Kidney tubule cell (primary cell): ENCODE measurements around the gene ALMS1.
"Not testable (repeated sequence)": the region's sequence is repeated elsewhere in the genome, so short reads cannot be mapped to it uniquely, and the experiment has no call there.

Experiments
- DNase-seq: peaks from one replicate; pipeline ENCODE4 v3.0.0-alpha.2; 2018; ENCODE audit warnings: low spot score

Gene ALMS1

DNA sequence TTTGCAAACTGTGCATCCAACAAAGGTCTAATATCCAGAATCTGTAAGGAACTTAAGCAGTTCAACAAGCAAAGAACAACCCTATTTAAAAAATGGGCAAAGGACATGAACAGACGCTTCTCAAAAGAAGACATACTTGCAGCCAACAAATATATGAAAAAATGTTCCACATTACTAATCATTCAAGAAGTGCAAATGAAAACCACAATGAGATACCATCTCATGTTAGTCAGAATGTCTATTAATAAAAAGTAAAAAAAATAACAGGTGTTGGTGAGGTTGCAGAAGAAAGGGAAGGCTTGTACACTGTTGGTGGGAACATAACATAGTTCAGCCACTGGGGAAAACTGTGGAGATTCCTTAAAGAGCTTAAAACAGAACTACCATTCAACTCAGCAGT lies 130.4 kb downstream of the ALMS1 start:
- DNase-seq: peak; percentile 39

DNA sequence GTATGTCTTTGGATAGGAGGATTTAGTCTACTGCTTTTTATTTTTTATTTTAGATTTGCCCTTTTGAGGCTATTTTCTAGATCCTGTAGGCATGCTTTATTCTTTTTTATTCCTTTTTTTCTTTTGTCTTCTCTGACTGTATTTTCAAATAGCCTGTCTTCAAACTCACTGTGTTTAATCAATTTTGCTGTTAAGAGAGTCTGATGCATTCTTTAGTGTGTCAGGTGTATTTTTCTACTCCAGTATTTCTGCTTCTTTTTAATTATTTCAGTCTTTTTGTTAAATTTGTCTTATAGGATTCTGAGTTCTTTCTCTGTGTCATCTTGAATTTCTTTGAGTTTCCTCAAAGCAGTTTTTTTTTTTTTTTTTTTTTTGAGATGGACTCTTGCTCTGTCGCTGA lies 143.1 kb downstream of the ALMS1 start:
- no peak for DNase-seq

DNA sequence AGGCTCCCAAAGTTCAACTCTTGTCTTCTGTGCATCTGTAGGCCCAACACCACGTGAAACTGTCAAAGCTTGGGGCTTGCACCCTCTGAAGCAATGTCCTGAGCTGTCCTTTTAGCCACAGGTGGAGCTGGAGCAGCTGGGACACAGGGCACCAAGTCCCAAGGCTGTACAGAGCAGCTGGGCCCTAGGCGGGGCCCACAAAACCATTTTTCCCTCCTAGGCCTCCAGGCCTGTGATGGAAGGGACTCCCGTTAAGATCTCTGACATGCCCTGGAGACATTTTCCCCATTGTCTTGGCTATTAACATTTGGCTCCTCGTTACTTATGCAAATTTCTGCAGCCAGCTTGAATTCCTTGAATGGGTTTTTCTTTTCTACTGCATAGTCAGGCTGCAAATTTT lies 145.1 kb downstream of the ALMS1 start:
- not testable (repeated sequence) for DNase-seq

DNA sequence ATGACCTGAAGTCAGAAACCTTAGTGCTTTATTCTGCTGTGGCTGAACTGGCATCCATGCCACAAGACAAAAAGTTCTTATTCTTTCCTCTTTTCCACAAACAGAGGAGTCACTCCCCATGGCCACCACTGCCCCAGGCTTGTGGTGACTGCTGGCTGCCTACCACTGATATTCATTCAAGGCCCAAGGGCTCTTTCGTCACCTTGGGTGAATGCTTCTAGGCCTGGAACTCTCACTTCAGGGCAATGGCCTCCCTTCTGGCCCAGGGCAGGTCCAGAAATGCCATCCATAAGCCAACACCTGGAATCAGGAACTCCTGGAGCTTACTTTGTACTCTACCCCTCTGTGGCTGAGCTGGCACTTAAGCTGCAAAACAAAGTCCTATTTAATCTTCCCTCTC lies 146.7 kb downstream of the ALMS1 start:
- DNase-seq: no peak

DNA sequence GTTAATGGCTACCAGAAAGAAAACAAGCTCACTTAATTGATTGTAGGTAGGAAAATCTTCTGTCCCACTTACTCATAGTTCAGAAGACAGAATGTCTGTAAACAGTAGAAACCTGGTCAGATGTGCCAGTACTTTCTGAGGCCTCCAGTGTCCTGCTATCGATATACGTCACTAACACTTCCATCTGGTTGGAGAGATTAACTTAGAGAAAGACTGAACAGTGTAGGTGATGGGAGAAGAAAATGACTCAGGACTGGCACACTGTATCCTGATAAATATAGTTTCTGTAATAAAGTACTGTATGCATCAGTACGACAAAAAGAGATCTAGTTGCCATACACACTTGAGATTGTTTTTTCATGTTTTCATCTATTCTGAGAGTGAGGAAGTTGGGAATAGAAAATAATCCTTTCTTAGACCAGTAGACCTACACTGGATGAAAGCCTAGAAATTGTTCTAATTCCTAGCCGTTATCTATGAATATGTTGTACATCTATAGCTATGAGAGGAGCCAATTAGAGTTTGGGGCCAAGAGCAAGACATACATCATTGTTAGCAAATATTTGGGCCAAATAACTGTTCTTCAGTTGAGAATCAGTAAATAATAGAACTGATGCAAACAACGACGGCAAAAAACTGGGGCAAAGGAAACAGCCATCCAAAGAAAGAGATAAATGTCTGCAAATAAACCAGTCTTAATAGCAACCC lies 150.7 kb downstream of the ALMS1 start:
- no peak for DNase-seq

DNA sequence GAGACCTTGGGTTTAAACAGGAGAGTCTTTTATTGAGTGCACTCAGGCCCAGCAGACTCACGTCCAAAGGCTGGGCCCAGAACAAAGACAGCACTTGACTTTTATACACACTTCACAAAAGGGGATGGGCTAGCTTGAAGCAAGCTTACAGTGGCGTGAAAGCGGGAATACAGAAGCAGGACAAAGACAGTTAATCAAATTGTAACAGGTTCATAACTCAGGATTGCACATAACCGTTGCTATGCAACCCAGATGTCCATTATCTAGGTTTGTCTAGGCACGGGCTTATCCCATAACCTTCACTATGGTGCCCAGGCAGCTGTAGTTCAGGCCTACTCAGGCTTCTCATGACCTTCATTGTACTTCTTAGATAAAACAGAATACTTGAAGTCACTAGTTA lies 175.2 kb downstream of the ALMS1 start:
- DNase-seq: not testable (repeated sequence)

DNA sequence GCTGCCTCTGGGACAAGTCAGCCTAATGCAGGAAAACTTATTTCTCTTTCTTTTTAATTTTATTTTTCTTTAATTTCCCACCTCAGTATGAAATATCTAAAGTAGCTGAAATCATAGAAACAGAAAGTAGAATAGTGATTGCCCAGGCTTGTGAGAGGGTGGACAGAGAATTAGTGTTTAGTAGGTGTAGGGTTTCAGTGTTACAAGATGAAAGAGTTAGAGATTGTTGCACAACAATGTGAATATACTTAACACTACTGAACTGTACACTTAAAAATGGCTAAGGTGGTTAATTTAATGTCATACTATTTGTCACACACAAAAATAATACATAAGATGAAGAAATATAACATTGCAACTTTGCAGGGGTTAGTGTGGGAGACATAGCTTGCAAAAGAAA lies 175.8 kb downstream of the ALMS1 start:
- DNase-seq: no peak

DNA sequence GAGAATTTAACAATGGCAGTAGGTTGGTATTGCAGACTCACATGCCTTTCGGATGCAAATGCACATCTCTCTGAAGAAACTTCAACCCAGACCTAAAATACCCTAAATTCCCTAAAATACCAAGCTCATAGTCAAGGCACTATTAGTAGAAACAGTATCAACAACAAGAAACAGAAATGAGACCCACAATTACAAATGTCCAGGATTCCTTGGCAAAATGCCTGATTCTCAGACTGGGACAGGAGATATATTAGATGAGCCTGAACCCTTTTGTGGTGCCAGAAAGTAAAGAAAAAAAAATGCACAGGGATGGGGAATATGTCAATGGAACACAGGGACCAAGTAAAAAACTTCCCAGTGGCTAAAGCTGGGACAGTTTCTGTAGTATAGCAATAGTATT lies 179.3 kb downstream of the ALMS1 start:
- no peak for DNase-seq

DNA sequence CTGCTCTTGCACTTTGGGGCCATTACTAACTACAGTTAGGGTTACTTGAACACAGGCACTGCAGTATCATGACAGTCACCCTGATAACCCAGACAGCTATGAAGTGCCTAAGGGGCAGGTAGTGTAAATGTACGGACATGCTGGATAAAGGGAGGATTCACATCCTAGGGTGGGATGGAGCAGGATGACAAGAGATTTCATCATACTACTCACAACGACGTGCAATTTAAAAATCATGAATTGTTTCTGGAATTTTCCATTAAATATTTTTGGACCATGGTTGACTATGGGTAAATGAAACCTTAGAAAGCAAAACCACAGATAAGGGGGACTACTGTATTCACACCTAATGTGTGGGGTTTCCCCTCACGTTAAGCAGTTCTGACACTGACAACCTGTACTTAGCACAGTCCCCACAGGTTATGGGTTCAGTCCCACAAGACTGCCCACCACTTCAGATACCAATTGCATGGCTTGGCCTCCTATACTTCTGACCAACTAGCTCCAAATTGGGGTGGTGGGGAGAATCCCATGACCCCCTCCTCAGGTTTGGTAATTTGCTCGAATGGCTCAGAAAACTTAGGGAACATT lies 180.7 kb downstream of the ALMS1 start:
- no peak for DNase-seq

DNA sequence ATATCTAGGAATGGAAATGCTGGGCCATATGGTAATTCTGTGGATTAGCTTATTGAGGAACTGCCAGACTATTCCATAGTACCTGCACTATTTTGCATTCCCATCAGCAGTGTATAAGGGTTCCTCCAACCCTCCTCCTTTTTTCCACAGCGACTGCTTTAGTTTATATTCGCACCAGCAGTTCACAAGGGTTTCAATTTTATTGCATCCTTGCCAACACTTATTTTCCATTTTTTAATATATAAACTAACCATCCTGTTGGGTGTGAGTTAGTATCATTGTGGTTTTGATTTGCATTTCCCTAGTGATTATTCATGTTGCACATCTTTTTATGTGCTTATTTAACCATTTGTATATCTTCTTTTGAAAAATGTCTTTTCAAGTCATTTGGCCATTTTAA lies 189.6 kb downstream of the ALMS1 start:
- DNase-seq: no peak

DNA sequence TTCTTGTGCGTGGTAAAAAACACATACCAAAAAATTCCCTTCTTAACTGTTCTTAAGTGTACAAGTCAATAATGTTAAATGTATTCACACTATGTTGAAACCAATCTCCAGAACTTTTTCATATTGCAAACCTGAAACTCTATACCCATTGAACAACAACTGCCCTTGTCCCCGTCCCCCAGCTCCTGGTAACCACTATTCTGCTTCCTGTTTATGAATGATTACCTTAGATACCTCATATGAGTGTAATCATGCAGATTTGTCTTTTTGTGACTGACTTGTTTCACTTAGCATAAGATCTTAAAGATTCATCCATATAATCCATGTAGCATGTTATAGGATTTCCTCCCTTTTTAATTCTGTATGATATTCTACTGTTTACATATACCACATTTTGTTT lies 196.7 kb downstream of the ALMS1 start:
- no peak for DNase-seq

DNA sequence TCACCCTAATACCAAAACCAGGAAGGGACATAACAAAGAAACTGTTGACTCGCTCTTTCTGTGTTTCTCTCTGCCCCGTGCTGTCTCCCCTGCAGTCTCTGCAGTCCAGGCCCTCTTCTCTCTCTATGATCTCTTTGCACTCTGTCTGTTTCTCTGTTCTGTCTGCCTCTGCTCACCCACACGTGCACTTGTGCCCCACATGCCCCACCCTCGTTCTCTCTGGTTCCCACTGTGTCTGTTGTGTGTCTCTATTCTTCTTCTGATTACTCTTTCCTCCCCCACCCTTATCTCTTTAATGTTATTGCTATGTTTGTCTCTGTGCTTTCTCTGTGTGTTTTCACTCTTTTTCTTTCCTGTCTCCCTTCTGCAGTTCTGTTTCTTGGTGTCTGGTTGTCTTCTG lies 202.5 kb downstream of the ALMS1 start:
- no peak for DNase-seq

DNA sequence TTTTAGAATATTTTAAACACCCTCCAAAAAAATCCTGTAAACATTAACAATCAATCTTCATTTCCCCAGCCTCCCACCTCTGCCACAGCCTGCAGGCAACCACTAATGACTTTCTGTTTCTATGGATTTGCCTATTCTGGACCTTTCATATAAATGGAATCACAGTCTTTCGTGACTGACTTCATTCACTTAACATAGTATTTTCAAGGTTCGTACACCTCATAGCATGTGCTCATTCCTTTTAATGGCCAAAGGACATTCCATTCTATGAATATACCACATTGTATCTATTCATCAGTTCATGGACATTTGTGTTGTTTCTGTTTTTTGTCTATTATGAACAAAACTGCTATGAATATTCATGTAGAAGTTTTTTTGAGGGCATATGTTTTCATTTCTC lies 208.0 kb downstream of the ALMS1 start:
- DNase-seq: peak; percentile 2

DNA sequence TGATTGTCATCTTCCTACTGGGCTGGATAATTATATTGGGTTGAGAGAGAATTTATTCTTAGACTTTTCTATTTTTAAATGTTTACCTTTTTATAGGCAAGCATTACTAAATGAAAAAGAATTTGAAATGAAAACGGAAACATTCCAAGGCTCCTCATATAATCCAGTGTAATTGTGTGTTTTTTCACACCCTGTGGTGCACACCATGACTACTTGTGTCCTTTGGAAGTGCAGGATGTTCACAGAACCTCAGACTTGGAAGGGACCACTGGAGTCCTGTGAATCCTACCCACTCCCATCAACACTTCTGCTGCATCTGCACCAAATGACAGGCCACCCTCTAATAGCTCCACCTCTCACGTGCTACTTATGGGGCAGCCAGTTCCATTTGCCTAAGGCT lies 208.6 kb downstream of the ALMS1 start:
- DNase-seq: no peak

DNA sequence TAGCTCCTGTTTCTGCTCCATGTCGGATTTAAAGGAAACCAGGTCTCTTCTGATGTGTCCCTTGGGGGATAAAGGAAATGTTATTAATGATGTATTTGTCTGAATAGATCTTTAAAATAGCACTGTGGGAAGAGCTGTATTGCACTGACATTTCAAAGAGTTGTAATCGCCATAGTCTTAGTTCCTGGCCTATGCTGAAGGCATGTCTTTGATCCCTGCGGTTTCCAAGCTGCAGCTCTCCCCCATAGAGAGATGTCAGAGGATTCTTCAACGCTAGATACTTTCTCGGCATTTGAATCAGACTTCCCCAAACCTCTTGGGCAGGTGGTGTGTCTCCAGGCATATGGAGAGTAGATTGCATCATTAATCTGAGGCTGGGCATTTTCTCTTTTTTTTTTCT lies 216.1 kb downstream of the ALMS1 start:
- no peak for DNase-seq

DNA sequence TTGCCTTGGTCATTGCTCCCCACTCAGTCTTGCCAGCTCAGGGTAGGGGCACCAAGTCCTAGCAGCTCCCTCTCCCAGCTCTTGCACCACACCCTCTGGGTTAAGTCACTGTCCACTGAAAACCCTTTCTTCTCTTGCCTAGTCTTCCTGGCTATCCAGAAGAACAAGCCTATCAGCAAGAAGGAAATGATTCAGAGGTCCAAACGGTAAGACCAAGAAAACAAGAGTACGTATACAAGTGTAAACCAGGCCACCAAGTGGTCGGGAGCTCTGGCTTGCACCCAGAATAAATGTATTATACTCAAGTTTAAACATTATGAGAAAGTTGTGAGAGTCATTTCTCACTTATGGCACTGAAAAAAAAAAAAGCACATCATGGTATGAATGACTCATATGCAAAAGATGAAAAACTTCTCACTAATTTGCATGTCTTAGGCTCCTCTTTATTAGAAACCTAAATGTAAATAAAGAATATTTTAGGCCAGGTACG lies 217.5 kb downstream of the ALMS1 start:
- DNase-seq: peak; percentile 13

DNA sequence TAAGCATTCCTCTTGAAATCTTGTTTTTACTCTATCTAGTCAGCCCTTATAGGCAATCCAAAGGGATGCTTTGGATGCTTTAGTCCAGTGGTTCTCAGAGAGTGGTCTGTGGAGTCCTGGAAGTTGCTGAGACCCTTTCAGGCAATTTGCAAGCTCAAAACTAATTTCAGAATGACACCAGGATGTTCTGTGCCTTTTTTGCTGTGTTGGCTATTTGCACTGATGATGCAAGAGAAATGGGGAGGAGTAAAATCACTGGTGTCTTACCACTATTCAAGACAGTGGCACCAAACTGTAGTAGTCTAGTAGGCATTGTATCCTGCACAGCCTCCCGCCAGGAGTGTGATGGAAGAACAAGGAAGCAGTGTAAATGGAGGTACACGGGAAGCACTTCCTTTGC lies 219.0 kb downstream of the ALMS1 start:
- not testable (repeated sequence) for DNase-seq

DNA sequence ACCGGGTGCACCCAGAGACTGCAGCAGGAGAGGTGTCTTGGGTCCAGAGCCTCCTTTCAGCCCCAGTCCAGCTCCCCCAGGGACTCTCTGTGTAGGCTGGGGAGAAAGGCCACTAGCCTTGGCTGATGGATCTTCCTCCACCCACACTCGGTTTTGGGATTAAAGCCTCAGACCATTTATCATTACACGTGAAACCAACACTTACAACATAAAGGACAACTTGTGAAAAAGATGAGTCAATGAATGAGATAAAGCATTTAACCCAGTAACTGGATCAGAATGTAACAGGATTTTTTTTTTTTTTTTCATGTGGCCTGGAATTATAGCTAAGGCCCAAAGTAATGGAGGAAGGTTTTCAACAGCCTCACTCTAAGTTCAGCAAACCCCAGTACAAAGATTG lies 224.5 kb downstream of the ALMS1 start:
- DNase-seq: no peak

DNA sequence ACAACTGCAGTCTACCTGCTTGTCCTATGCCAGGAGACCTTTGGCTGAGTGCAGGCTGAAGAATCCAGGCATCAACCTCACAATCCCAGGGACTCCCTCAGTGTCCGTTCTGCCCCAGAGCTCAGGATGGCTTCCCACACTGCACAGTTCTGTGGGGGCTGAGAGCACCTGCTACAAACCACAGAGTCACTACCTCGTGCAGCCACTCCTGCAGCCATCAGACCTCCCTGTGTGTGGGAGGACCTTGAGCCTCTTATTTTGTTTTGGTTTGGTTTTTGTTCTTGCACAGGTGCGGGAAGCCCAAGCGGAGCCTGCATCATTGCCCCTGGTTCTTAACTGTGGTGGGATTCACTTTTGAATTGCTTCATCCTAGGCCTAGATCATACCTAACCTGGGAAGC lies 225.6 kb downstream of the ALMS1 start:
- DNase-seq: no peak

DNA sequence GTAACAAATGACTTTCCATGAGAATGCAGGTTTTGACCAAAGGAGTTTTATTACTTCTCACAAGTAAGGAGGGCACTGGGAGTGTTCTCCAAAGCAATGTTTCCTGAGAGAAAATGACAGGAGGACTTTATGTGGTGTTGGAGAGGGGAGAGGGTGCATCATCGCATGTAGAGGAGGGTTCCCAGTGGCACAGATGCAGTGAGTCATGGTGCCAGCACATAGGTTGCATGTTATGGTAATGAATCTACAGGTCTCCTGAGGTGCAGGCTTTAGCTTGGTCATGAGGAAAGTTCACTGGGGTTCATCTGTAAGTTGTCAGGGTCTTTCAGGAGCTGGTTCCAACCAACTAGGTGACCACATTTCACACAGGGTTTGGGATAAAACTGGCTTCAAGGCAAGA lies 226.2 kb downstream of the ALMS1 start:
- peak; percentile 27 for DNase-seq

DNA sequence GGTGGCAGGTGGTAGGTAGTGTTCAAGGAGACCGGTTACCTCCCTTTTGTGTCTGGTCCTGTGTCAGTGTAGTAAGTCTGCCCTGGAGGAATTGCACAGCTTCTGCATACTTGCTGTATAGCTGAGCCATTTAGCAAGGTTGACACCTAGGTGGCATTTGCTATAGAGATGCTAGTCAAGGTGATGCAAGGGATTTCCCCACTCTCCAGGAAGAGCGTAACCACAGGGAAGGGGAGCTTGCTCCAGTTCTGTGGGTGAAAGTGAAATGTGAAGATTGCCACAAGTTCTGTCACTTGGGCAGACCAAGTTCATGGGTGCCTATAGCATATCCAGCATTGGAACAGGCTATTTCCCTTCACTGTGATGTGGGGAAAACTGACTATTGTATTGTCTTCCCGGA lies 228.5 kb downstream of the ALMS1 start:
- no peak for DNase-seq

DNA sequence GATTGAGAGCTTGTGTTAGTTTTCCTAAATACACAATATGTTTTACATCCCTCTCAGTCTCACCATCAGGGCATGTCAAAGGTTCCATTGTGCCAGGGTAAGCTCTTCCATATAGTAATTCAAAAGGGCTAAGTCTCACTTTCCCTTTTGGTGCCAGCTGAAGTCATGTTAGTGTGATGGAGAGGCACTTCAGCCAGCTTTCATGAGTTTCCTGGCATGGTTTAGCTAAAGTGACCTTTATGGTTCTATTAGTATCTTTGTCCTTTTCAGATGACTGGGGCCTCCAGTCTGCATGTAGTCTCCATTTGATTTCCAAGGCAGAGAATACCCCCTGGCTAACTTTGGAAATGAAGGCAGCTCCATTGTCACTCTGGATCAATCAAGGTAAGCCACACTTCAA lies 229.4 kb downstream of the ALMS1 start:
- DNase-seq: no peak

DNA sequence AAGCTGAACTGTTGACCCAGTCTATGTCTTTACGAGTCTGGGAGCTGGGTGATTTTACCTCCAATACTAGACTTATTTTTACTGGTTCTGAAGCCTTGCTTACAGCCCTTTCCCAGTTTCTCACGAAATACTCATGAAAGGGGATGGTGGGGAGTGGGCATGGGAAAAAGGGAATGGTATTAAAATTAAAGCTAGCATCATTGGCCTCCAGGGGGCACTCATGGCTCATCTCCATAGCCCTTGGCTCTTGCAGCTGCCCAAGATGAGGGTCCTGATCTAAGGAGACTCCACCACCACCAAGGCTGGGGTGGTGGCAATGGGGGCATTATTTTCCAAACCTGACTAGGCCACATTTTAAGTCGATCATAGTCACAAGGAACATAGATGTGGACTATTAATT lies 234.3 kb downstream of the ALMS1 start:
- DNase-seq: not testable (repeated sequence)

DNA sequence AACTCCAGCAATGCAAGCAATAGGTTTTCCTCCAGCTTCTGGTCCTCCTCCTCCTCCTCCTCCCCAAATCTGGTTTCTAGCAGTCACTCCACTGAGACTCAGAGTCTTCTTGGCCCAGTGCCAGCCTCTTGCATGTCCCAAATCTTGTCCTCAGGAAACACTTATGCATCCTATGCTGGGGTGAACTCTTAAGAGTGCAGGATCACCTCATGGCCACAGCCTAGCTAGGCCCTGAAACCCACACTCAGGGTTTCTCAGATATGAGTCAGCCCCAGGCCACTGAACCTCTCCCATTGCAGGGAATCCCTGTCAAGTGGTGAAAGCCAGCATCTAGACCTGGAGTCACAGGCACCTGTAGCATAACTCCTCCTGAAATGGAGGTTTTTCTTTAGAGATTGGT lies 238.4 kb downstream of the ALMS1 start:
- peak; percentile 28 for DNase-seq
